ENCODE results near the gene HUS1B. TPM values are rescaled to one million over a fixed set of nuclear protein-coding genes. Genes with fewer than 3 reads are reported as not detected.

The HUS1B gene
- total and polyA plus RNA-seq, 2 donors (not counting 3 experiments of a cell fraction or from before 2014, with no cell fraction given) = 0.25 to 1.2 TPM

DNA sequence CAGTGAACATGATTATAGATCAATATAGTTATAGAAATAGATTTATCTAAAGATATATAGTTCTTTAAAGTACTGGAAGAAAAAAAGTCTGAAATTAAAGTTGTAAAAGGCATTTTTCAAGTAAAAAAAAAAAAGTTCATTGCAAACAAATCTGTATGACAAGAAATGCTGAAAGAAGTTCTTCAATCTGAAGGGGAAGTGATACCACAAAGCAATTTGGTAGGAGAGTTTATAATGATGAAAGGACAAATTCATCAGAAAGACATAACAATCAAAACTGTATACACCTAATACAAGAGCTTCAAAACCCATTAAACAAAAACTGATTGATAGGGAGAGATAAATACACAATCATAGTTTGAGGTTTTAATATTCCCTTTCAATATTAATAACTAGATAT is 14.1 kb downstream of the HUS1B start:
- Histone ChIP-seq H3K4me3 (replicated peaks in 1 of 3; ENCODE audit: insufficient read depth in 1 of 3, low read depth in 1 of 3, low read length in 3 of 3) (no peak overlapping the region), H3K36me3 (ENCODE audit: control insufficient read depth in 2 of 2, extremely low read depth in 1 of 2, insufficient read depth in 2 of 2, low read length in 2 of 2) (no peaks in the 10 kb centered on the region), H2AFZ (ENCODE audit: low read depth, low read length) (no peak overlapping the region), H3K27me3 (ENCODE audit: control insufficient read depth in 2 of 2, insufficient read depth in 2 of 2, low read length in 2 of 2) (no peaks in the 10 kb centered on the region), H3K4me1 (ENCODE audit: control insufficient read depth, extremely low read depth, insufficient read depth, low read length) (peaks cover 5% of the 10 kb centered on the region), H3K79me2 (ENCODE audit: control insufficient read depth, insufficient read depth, low read length) (peaks cover 29% of the 10 kb centered on the region), H4K20me1 (replicated peaks; ENCODE audit: control insufficient read depth, extremely low read depth, insufficient read depth, low read length) (no peaks in the 10 kb centered on the region), H3K27ac (ENCODE audit: insufficient read depth, low read depth, low read length) (no peak overlapping the region), H3K4me2 (ENCODE audit: insufficient read depth, low read length) (no peak overlapping the region), H3K9me3 (replicated peaks; ENCODE audit: control insufficient read depth, insufficient read depth, low read length) (no peaks in the 10 kb centered on the region), H3K9ac (replicated peaks; ENCODE audit: extremely low read depth, insufficient read depth, low read length) (no peak overlapping the region), H3K9me1 (replicated peaks; ENCODE audit: control insufficient read depth, extremely low read depth, insufficient read depth, low read length) (no peaks in the 10 kb centered on the region)
- intact Hi-C loops (cut with micrococcal nuclease) (no loop called here), dilution Hi-C loops (cut with MboI; ENCODE audit: extremely low pct_ligation_motif_present, low sequenced_read_pairs) (no loop called here)
- FAIRE-seq (no peak), DNase-seq (ENCODE audit: low read depth, low spot score) (no peak)
- ChIA-PET POLR2A (no interaction called here), CTCF (no interaction called here)
- no TSS peak for BruUV-seq (replicated peaks)
- TF ChIP-seq POLR2A (IDR thresholded peaks at IDR 0.05; ENCODE audit: low read depth, low read length) = no peak
- TF ChIP-seq, protein P1, sequence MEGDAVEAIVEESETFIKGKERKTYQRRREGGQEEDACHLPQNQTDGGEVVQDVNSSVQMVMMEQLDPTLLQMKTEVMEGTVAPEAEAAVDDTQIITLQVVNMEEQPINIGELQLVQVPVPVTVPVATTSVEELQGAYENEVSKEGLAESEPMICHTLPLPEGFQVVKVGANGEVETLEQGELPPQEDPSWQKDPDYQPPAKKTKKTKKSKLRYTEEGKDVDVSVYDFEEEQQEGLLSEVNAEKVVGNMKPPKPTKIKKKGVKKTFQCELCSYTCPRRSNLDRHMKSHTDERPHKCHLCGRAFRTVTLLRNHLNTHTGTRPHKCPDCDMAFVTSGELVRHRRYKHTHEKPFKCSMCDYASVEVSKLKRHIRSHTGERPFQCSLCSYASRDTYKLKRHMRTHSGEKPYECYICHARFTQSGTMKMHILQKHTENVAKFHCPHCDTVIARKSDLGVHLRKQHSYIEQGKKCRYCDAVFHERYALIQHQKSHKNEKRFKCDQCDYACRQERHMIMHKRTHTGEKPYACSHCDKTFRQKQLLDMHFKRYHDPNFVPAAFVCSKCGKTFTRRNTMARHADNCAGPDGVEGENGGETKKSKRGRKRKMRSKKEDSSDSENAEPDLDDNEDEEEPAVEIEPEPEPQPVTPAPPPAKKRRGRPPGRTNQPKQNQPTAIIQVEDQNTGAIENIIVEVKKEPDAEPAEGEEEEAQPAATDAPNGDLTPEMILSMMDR (IDR thresholded peaks at IDR 0.05; ENCODE audit: extremely low read depth in 1 of 2, insufficient read depth in 1 of 2, low read depth in 1 of 2, low read length in 2 of 2) = no peak
- no peak for TF ChIP-seq MYC (IDR thresholded peaks at IDR 0.05; ENCODE audit: low read depth, low read length)
- TF ChIP-seq POLR2AphosphoS5 (IDR thresholded peaks at IDR 0.05; ENCODE audit: insufficient read depth, low read depth, low read length) = no peak
- TF ChIP-seq JUN (IDR thresholded peaks at IDR 0.05; ENCODE audit: borderline replicate concordance, insufficient read depth, insufficient read length, low read depth) = no peak
- TF ChIP-seq, protein P2, sequence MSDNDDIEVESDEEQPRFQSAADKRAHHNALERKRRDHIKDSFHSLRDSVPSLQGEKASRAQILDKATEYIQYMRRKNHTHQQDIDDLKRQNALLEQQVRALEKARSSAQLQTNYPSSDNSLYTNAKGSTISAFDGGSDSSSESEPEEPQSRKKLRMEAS (IDR thresholded peaks at IDR 0.05; ENCODE audit: insufficient read depth, insufficient read length) = no peak
- TF ChIP-seq GATA2 (IDR thresholded peaks at IDR 0.05; ENCODE audit: insufficient read depth, insufficient read length, low read depth, low read length) = no peak
- TF ChIP-seq EZH2 (IDR thresholded peaks at IDR 0.05; ENCODE audit: borderline replicate concordance, low read depth, low read length, severe bottlenecking) = no peak
- no peak for TF ChIP-seq FOS (IDR thresholded peaks at IDR 0.05; ENCODE audit: borderline replicate concordance, insufficient read depth, low read length)

All from endothelial cell of umbilical vein (primary cell).